Activated B cell treated with CpG ODN at 0.5 μM for 24 hours (primary cell): ENCODE data around the gene ZNF629. TPM values are rescaled to one million over a fixed set of nuclear protein-coding genes. Genes with fewer than 3 reads are reported as not detected.

Experiments used
- ATAC-seq: fragments of 200-7000 bp; cut with Tn5 transposase; one replicate; pipeline ENCODE4 v1.10.0; 2021; ENCODE audit warnings: low read depth, mild to moderate bottlenecking, moderate library complexity
- CTCF ChIA-PET: fragments of 350-600 bp; sonication (Branson Sonifier 250); formaldehyde crosslinking; loops from one replicate; lab custom pipeline; 2021; ENCODE audit warnings: antibody characterized with exemption; lab: Charles Lee
- POLR2A ChIA-PET: fragments of 350-600 bp; sonication (Branson Sonifier 250); formaldehyde crosslinking; loops from one replicate; lab custom pipeline; 2021; ENCODE audit warnings: antibody characterized with exemption; lab: Charles Lee
- DNase-seq: peaks from one replicate; pipeline ENCODE4 v3.0.0; 2022
- H3K27ac Mint-ChIP-seq: one replicate; pipeline ENCODE4 v1.8.0; 2020; ENCODE audit warnings: mixed read lengths
- H3K27me3 Mint-ChIP-seq: one replicate; pipeline ENCODE4 v1.8.0; 2021; ENCODE audit warnings: mixed read lengths
- H3K36me3 Mint-ChIP-seq: one replicate; pipeline ENCODE4 v1.8.0; 2021; ENCODE audit warnings: low read depth, mixed read lengths
- H3K4me1 Mint-ChIP-seq: one replicate; pipeline ENCODE4 v1.8.0; 2021; ENCODE audit warnings: mixed read lengths
- H3K4me3 Mint-ChIP-seq: one replicate; pipeline ENCODE4 v1.8.0; 2020; ENCODE audit warnings: mild to moderate bottlenecking, mixed read lengths
- H3K9me3 Mint-ChIP-seq: one replicate; pipeline ENCODE4 v1.8.0; 2020; ENCODE audit warnings: mixed read lengths
- intact Hi-C: fragments of 100-400 bp; cut with micrococcal nuclease; formaldehyde crosslinking; loops from one replicate; pipeline ENCODE4 v1.15.1; 2024
- total RNA-seq: library from RNA; stranded (reverse); gene quantifications from 2 replicates; pipeline ENCODE4 v1.2.3, GENCODE V29; 2022
- TF ChIP-seq, protein P1 (sequence below): fragments of 200-600 bp; IDR thresholded peaks from one replicate; pipeline ENCODE4 v1.8.0; 2022; ENCODE audit warnings: antibody characterized with exemption, mild to moderate bottlenecking

ZNF629 gene
- total RNA-seq, 1 donor from 2014 or later: 9.1 TPM

DNA sequence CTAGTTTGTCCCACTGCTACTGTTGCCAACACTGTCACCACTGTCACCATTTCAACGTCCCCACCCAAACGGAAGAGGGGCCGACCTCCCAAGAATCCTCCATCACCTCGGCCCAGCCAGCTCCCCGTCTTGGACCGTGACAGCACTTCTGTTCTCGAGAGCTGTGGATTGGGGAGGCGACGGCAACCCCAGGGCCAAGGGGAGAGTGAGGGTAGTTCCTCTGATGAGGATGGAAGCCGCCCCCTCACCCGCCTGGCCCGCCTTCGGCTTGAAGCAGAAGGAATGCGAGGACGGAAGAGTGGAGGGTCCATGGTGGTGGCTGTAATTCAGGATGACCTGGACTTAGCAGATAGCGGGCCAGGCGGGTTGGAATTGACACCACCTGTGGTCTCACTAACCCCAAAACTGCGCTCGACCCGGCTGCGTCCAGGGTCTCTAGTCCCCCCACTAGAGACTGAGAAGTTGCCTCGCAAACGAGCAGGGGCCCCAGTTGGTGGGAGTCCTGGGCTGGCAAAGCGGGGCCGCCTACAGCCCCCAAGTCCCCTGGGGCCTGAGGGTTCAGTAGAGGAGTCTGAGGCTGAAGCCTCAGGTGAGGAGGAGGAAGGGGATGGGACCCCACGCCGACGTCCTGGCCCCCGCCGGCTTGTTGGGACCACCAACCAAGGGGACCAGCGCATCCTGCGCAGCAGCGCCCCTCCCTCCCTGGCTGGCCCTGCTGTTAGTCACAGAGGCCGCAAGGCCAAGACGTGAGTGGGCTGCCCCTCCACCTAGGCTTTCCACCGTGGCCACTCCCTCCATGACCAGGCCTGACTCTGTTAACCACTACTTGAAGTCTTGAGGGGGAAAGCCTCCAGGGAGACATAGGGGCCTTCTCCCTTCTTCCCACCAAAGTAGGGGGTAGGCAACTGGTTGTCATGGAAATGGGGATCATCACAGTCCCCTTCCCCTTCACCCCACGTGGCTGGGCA, 47.7 kb downstream of the ZNF629 start:
- H3K4me1 Mint-ChIP-seq: no peaks in the 10 kb centered on the region
- ChIA-PET POLR2A (no interaction called here), CTCF (no interaction called here)
- intact Hi-C loops: no loop called here
- H3K36me3 Mint-ChIP-seq: peaks cover 75% of the 10 kb centered on the region
- H3K4me3 Mint-ChIP-seq: no peak overlapping the region
- no peaks in the 10 kb centered on the region for H3K9me3 Mint-ChIP-seq
- ATAC-seq (no peak), DNase-seq (no peak)
- TF ChIP-seq, protein P1, sequence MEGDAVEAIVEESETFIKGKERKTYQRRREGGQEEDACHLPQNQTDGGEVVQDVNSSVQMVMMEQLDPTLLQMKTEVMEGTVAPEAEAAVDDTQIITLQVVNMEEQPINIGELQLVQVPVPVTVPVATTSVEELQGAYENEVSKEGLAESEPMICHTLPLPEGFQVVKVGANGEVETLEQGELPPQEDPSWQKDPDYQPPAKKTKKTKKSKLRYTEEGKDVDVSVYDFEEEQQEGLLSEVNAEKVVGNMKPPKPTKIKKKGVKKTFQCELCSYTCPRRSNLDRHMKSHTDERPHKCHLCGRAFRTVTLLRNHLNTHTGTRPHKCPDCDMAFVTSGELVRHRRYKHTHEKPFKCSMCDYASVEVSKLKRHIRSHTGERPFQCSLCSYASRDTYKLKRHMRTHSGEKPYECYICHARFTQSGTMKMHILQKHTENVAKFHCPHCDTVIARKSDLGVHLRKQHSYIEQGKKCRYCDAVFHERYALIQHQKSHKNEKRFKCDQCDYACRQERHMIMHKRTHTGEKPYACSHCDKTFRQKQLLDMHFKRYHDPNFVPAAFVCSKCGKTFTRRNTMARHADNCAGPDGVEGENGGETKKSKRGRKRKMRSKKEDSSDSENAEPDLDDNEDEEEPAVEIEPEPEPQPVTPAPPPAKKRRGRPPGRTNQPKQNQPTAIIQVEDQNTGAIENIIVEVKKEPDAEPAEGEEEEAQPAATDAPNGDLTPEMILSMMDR: no peak
- H3K27me3 Mint-ChIP-seq: no peaks in the 10 kb centered on the region
- H3K27ac Mint-ChIP-seq: no peak overlapping the region

DNA sequence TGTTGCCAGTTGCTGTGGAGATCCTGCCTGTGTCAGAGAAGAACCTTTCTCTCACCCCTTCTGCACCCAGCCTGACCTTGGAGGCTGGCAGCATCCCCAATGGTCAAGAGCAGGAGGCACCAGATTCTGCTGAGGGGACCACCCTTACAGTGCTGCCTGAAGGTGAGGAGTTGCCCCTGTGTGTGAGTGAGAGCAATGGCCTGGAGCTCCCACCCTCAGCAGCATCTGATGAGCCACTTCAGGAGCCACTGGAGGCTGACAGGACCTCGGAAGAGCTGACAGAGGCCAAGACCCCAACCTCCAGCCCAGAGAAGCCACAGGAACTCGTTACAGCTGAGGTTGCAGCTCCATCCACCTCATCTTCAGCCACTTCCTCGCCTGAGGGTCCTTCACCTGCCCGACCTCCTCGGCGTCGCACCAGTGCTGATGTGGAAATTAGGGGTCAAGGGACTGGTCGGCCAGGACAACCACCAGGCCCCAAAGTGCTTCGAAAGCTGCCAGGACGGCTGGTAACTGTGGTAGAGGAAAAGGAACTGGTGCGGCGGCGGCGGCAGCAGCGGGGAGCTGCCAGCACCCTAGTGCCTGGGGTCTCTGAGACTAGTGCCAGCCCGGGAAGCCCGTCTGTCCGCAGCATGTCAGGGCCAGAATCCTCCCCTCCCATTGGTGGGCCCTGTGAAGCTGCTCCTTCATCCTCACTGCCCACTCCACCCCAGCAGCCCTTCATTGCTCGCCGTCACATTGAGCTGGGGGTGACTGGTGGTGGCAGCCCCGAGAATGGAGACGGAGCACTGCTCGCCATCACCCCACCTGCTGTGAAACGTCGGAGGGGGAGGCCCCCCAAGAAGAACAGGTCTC, 49.0 kb downstream of the ZNF629 start:
- Mint-ChIP-seq H3K27ac (no peak overlapping the region), H3K4me1 (no peaks in the 10 kb centered on the region), H3K36me3 (peaks cover 77% of the 10 kb centered on the region), H3K27me3 (no peaks in the 10 kb centered on the region), H3K9me3 (no peaks in the 10 kb centered on the region), H3K4me3 (no peak overlapping the region)
- intact Hi-C loops: no loop called here
- ChIA-PET CTCF (no interaction called here), POLR2A (interaction anchor here (0.6 kb wide), 1 partner anchor 158 kb away, joined by 8 read pairs; no protein-coding TSS in a partner anchor)
- DNase-seq: no peak
- ATAC-seq: no peak
- TF ChIP-seq, protein P1: no peak

DNA sequence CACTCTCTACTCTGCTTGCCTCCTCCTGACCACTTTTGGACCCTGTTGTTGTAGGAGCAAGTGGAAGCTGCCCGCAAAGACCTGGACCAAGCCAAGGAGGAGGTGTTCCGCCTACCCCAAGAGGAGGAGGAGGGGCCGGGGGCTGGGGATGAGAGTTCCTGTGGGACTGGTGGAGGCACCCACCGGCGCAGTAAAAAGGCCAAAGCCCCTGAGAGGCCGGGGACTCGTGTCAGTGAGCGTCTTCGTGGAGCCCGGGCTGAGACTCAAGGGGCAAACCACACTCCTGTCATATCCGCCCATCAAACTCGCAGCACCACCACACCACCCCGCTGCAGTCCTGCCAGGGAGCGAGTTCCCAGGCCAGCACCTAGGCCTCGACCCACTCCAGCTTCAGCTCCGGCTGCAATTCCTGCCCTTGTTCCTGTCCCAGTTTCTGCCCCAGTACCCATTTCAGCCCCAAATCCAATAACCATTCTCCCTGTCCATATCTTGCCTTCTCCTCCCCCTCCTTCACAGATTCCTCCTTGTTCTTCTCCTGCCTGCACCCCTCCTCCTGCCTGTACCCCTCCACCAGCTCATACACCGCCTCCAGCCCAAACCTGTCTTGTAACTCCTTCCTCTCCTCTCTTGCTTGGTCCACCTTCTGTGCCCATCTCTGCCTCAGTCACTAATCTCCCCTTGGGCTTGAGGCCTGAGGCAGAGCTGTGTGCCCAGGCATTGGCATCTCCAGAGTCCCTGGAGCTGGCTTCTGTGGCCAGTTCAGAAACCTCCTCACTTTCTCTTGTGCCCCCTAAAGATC, 49.8 kb downstream of the ZNF629 start:
- DNase-seq: no peak
- H3K27me3 Mint-ChIP-seq: no peaks in the 10 kb centered on the region
- TF ChIP-seq, protein P1: no peak
- no peak for ATAC-seq
- H3K4me1 Mint-ChIP-seq: no peaks in the 10 kb centered on the region
- CTCF ChIA-PET: no interaction called here
- intact Hi-C loops: no loop called here
- H3K9me3 Mint-ChIP-seq: no peaks in the 10 kb centered on the region
- H3K4me3 Mint-ChIP-seq: no peak overlapping the region
- POLR2A ChIA-PET: no interaction called here
- H3K27ac Mint-ChIP-seq: no peak overlapping the region
- H3K36me3 Mint-ChIP-seq: peaks cover 82% of the 10 kb centered on the region

DNA sequence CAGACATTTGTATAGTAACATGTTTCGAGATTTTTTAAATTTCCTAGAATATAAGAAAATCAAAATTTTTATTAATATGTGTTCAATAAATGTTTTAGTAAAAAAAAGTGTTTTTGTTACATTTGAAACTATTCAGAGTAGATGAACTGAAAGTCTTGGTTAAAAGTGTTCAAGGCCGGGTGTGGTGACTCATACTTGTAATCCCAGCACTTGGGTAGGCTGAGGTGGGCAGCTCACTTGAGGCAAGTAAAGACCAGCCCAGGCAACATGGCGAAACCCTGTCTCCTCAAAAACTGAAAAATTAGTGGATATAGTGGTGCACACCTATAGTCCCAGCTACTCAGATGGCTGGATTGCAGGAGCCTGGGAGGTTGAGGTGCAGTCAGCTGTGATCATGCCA, 55.6 kb downstream of the ZNF629 start:
- intact Hi-C loops: no loop called here
- POLR2A ChIA-PET: interaction anchor here (1.1 kb wide), 1 partner anchor 10 kb away, joined by 4 read pairs; no protein-coding TSS in a partner anchor
- no peak for ATAC-seq
- TF ChIP-seq, protein P1: no peak
- Mint-ChIP-seq H3K36me3 (peaks cover 82% of the 10 kb centered on the region), H3K27ac (no peak overlapping the region), H3K4me3 (no peak overlapping the region), H3K4me1 (no peaks in the 10 kb centered on the region), H3K9me3 (no peaks in the 10 kb centered on the region), H3K27me3 (no peaks in the 10 kb centered on the region)
- no peak for DNase-seq
- CTCF ChIA-PET: no interaction called here
